ENCODE measurements around the gene CHST15.
"Not testable (repeated sequence)": the region's sequence is repeated elsewhere in the genome, so short reads cannot be mapped to it uniquely, and the experiment has no call there.

CHST15 gene

DNA sequence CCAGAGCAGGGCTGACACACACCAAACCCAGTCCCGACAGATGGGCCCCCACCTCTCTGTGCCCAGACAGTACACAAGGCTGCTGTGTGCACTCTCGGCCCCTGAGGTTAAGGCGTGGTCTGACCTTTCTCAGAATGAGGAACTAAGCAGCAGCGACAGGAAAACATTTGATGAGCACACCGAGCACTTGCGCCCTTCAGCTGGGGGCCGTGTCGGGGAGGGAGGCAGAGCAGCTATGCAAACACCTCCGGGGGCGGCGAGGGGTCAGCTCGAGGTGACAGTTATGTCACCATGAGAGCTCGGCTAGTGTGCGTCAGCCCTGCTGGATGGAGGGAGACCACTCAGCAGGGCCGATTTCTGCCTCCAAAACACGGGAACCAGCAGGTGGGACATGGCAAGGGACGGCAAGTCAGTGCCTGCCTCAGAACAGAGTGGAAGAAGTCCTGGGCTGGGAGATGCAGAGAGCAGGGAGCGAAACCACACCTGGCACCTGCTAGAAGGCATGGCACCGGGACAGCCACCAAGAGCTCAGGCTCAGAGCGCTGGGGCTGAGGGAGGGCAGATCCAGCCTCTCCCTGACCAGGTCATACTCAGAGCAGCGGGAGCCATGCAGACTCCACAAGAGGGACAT, 57.4 kb downstream of the CHST15 start:
- peaks cover 5% of the 10 kb centered on the region for H3K27me3 Mint-ChIP-seq (ENCODE audit: low read depth, poor library complexity)
- TF ChIP-seq, protein P1, sequence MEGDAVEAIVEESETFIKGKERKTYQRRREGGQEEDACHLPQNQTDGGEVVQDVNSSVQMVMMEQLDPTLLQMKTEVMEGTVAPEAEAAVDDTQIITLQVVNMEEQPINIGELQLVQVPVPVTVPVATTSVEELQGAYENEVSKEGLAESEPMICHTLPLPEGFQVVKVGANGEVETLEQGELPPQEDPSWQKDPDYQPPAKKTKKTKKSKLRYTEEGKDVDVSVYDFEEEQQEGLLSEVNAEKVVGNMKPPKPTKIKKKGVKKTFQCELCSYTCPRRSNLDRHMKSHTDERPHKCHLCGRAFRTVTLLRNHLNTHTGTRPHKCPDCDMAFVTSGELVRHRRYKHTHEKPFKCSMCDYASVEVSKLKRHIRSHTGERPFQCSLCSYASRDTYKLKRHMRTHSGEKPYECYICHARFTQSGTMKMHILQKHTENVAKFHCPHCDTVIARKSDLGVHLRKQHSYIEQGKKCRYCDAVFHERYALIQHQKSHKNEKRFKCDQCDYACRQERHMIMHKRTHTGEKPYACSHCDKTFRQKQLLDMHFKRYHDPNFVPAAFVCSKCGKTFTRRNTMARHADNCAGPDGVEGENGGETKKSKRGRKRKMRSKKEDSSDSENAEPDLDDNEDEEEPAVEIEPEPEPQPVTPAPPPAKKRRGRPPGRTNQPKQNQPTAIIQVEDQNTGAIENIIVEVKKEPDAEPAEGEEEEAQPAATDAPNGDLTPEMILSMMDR (IDR thresholded peaks at IDR 0.05) = no peak
- H3K36me3 Mint-ChIP-seq (ENCODE audit: low read depth) = peaks cover 6% of the 10 kb centered on the region
- peak; percentile 39 for DNase-seq
- H3K9me3 Mint-ChIP-seq = no peaks in the 10 kb centered on the region
- no peak overlapping the region for H3K4me3 Mint-ChIP-seq
- H3K4me1 Mint-ChIP-seq = peaks cover 18% of the 10 kb centered on the region
- no peak overlapping the region for H3K27ac Mint-ChIP-seq

DNA sequence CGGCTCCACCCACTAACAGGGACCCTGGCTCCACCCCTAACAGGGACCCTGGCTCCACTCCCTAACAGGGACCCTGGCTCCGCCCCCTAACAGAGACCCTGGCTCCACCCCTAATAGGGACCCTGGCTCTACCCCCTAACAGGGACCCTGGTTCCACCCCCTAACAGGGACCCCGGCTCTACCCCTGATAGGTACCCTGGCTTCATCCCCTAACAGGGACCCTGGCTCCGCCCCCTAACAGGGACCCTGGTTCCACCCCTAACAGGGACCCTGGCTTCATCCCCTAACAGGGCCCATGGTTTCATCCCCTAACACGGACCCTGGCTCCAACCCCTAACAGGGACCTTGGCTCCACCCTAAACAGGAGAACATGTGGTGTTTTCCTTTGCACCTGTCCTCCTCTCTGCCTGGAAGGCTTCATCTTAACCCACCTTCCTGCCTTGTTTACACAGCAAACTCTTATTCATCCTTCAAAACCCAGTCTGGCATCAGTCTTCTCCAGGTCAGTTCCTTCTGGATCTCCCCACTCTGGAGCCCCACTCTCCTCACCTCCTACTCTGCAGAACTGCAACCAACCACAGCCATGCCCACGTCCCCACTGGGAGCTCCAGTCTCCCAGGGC, 58.0 kb downstream of the CHST15 start:
- peaks cover 6% of the 10 kb centered on the region for H3K36me3 Mint-ChIP-seq (ENCODE audit: low read depth)
- TF ChIP-seq, protein P1 (IDR thresholded peaks at IDR 0.05) = no peak
- H3K9me3 Mint-ChIP-seq = no peaks in the 10 kb centered on the region
- peaks cover 5% of the 10 kb centered on the region for H3K27me3 Mint-ChIP-seq (ENCODE audit: low read depth, poor library complexity)
- DNase-seq = no peak
- H3K4me3 Mint-ChIP-seq = no peak overlapping the region
- peaks cover 18% of the 10 kb centered on the region for H3K4me1 Mint-ChIP-seq
- peak overlapping the region; percentile 12 for H3K27ac Mint-ChIP-seq

DNA sequence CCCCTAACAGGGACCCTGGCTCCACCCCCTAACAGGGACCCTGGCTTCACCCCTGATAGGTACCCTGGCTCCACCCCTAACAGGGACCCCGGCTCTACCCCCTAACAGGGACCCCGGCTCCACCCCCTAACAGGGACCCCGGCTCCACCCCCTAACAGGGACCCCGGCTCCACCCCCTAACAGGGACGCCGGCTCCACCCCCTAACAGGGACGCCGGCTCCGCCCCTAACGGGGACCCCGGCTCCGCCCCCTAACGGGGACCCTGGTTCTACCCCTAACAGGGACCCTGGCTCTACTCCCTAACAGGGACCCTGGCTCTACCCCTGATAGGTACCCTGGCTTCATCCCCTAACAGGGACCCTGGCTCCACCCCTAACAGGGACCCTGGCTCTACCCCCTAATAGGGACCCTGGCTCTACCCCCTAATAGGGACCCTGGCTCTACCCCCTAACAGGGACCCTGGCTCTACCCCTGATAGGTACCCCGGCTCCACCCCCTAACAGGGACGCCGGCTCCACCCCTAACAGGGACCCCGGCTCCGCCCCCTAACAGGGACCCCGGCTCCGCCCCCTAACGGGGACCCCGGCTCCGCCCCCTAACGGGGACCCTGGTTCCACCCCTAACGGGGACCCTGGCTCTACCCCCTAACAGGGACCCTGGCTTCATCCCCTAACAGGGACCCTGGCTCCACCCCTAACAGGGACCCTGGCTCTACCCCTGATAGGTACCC, 58.7 kb downstream of the CHST15 start:
- peaks cover 24% of the 10 kb centered on the region for H3K4me1 Mint-ChIP-seq
- not testable (repeated sequence) for H3K9me3 Mint-ChIP-seq; H3K27ac Mint-ChIP-seq; H3K4me3 Mint-ChIP-seq; H3K36me3 Mint-ChIP-seq (ENCODE audit: low read depth); H3K27me3 Mint-ChIP-seq (ENCODE audit: low read depth, poor library complexity); DNase-seq

DNA sequence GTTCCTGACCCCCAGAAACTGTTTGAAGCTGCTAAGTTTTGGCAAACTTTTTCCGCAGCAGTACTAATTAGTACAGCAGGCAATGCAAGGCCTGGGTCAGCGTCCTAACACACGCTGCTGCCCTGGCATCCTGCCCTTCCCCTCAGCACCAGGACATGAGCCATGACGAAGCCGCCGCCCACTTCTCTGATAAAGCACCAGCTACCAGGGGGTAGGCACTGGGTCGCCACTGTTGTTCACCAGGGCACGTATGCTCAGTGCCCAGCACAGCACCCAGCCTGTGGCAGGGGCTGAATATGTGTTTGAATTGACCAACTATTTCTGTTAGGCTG, 59.5 kb downstream of the CHST15 start:
- no peaks in the 10 kb centered on the region for H3K9me3 Mint-ChIP-seq
- DNase-seq = no peak
- H3K27me3 Mint-ChIP-seq (ENCODE audit: low read depth, poor library complexity) = peaks cover 5% of the 10 kb centered on the region
- no peak overlapping the region for H3K4me3 Mint-ChIP-seq
- TF ChIP-seq, protein P1 (IDR thresholded peaks at IDR 0.05) = no peak
- H3K36me3 Mint-ChIP-seq (ENCODE audit: low read depth) = peaks cover 6% of the 10 kb centered on the region
- no peak overlapping the region for H3K27ac Mint-ChIP-seq
- peaks cover 25% of the 10 kb centered on the region for H3K4me1 Mint-ChIP-seq

DNA sequence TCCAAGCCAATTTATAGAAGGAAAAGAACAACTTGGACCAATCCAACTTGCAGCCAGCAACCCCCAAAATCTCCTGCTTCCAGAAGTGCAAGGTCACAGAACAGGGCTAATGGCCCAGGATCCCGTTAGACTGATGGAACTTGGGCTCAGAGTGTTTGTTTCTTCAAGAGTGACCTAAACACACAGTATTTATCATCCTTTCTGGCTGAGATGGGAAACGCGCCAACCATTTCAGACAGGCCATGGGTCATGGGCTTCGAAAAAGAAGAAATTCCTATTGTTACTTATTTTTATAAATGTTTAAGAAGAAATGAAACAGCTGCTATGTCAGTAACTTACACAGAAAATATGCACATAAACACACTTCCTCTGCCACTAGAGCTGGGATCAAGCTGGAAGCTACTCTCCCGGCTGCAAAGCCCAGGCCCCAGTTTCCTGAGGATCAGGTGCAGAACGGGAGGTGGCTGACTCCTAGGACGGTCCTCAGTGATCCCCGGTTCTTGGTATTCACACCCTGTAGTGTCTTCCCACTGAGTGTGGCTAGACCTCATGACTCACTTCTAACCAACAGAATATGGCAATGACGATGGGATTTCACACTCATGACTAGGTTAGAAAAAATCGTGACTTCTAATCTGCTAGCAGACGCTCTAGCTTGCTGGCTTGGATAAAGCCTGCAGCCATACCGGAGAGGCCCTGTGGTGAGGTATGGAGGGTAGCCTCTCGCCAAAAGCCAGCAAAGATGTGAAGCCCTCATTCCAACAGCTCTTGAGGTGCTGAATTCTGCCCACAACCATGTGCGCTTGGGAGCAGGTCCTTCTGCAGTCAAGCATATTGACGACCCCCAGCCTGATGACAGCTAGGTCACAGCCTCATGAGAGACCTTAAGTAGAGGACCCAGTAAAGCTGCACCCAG, 60.2 kb downstream of the CHST15 start:
- Mint-ChIP-seq H3K27ac (no peak overlapping the region), H3K4me1 (peaks cover 29% of the 10 kb centered on the region), H3K27me3 (ENCODE audit: low read depth, poor library complexity) (peaks cover 7% of the 10 kb centered on the region), H3K4me3 (no peak overlapping the region), H3K9me3 (no peaks in the 10 kb centered on the region), H3K36me3 (ENCODE audit: low read depth) (peaks cover 6% of the 10 kb centered on the region)
- DNase-seq = no peak
- TF ChIP-seq, protein P1 (IDR thresholded peaks at IDR 0.05) = no peak

Data from nephron progenitor cell (in vitro differentiated cells).